Activated CD8-positive, alpha-beta memory T cell treated with anti-CD3 and anti-CD28 coated beads for 4 hours (primary cell): Measurements from ENCODE around the gene C1QTNF2.

Source experiments
- DNase-seq, 2 donors: peaks; one replicate each; pipeline ENCODE4 v3.0.0-alpha.2; 2020; ENCODE audit warnings: low read depth in 2 of 2

Gene C1QTNF2

DNA sequence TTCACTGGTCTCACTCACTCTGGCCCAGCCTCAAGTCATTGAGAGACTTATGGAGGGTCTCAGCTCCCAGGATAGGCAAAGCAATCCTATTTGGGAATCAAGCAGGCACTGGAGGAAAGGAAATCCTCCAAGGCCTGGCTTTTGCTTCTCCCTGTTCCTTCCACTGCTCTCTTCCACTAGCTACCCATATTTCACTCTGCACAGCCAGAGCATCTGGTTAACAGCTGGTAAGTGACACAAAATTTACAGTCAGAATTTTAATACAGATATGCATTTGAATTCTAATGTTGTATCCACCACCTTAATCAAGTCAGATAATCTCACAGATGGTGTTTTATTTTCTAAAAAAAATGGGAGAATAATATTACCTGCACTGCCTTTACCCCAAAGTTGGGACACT lies 868 bp upstream of the C1QTNF2 start:
- DNase-seq = no peak

- no peak for DNase-seq
Measured at GRCh38 chr5:160370713-160371034, 248 bp upstream of the C1QTNF2 start.

GRCh38 chr5:160367885-160368284 lies 2.5 kb downstream of the C1QTNF2 start:
- DNase-seq = no peak

GRCh38 chr5:160367261-160367660 lies 3.2 kb downstream of the C1QTNF2 start:
- DNase-seq = no peak

DNA sequence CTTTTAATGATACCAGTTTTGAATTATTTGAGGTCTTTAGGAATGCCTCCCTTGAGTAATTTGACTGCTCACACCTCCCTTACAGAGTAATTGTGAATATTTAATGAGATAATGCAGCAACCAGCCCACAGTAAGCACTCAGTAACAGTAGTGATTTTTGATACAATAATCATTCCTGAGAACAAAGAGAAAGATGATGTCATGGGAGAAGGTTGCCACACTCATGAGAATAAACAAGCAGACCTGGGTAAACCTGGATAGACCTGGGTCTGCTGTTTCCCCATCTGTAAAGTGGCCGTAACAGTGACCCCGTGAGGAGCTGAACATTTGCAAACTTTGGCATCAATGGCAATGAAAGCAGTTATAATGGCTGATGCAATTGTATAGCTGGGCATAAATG lies 4.2 kb downstream of the C1QTNF2 start:
- DNase-seq = no peak

GRCh38 chr5:160363660-160364395 lies 6.6 kb downstream of the C1QTNF2 start:
- DNase-seq = no peak

DNA sequence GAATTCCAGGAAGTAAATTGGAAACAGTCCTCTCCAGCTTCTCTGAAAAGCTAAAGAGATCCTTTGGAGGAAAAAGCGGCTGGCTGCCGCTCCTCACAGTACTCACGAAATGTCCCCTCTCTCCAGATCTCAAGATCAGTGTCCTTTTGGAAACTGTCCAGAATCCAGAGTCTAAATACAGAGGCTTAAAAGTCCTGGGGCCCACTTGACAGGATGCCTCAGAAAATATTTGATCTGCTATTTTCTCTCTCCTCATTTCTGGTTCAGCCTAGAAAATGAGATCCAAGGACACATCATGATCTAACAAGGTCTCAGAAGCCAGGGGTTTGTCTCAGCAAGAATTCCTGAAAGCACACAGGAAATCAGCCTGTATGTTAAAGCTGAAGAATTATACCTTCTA lies 7.2 kb downstream of the C1QTNF2 start:
- no peak for DNase-seq

DNA sequence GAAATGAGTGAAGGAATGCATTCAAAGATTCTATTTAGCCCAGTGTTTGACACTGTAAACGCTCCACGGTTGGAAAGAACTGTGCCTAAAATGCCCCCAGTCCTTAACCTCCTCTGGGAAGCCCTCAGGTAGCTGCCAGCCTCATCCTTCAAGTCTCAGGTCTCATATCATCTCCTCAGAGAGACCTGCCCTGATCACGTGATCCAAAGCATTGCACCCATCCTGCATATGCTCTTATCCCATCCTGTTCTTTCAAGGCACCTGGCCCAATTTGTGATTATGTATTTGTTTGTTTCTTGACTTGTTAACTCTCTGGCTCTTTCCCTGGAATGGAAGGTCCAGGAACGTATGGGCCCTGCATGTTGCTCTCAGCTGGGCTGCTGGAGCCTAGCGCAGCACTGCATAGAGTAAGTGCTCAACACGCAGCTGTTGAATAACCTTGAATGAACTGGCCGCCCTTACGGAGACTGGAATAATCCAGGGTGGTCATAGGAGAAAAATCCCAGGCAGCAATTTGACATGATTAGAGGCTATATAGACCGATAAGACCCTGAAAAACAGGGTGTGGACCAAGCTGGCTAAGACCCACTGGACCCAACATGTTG lies 8.7 kb downstream of the C1QTNF2 start:
- DNase-seq = no peak

- no peak for DNase-seq
Measured at GRCh38 chr5:160360310-160360709, 10.1 kb downstream of the C1QTNF2 start.

DNA sequence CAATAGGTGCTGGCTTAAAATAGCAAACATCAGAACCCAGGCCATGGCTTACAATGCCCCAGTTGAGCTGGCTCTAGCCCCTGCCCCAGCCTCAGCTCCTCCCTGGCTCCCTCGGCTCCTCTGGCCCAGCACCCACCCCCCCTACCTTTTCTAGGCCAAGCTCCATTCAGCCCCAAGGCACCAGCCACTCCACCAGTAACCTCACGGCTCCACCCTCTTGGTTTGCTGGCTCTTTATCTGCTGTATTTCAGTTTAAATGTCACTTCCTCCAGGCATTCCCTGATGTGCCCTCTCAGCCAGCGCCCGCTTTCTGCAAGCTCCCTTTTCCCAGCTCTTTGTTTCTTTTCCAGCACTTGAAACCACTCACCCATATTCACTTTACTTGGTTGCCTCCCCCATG lies 10.6 kb downstream of the C1QTNF2 start:
- no peak for DNase-seq

DNA sequence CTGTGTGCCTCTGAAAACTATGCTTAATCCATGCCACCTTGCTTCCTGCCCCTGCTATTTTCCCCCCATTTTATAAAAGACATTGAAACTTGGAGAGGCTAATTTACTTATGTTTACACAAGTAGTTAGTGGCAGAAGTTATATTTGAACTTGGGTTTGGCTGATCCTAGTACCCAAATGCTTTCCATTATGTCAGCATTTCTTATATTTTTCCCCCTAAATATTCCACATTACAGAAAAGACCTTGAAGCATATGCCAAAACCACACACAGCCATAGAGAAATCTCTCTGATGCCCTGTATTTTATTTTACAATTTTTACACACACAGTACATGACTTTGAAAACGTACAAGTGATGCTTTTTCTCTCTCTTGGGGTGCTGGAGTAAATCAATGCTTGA lies 11.2 kb downstream of the C1QTNF2 start:
- DNase-seq = no peak

GRCh38 chr5:160357861-160358411 lies 12.5 kb downstream of the C1QTNF2 start:
- DNase-seq = no peak

GRCh38 chr5:160357394-160357793 lies 13.0 kb downstream of the C1QTNF2 start:
- DNase-seq = no peak

GRCh38 chr5:160356550-160357347 lies 13.7 kb downstream of the C1QTNF2 start:
- DNase-seq = no peak

GRCh38 chr5:160354666-160355065 lies 15.8 kb downstream of the C1QTNF2 start:
- DNase-seq = no peak

- DNase-seq = no peak
Measured at GRCh38 chr5:160353379-160353778, 17.0 kb downstream of the C1QTNF2 start.

- no peak for DNase-seq
Measured at GRCh38 chr5:160352308-160352707, 18.1 kb downstream of the C1QTNF2 start.

- no peak for DNase-seq
Measured at GRCh38 chr5:160349935-160350303, 20.5 kb downstream of the C1QTNF2 start.

GRCh38 chr5:160349249-160349934 lies 21.0 kb downstream of the C1QTNF2 start:
- no peak for DNase-seq

GRCh38 chr5:160348080-160348479 lies 22.3 kb downstream of the C1QTNF2 start:
- no peak for DNase-seq

DNA sequence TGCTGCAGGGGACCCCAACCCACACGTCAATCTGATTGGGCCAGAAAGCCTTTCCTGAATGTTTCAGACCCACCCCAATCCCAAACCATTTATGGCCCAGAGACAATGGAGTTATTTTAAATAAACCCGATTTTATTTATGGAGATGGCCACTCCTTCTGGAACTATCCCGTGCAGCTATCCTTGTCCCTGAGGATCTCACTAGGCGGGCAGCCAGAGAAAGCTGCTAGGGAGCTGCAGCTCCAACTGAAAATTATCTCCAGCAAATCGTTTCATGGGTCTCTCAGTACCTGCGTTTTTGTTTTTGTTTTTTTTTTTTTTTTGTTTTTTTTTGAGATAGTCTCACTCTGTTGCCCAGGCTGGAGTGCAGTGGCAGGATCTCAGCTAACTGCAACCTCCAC lies 23.0 kb downstream of the C1QTNF2 start:
- DNase-seq = no peak

DNA sequence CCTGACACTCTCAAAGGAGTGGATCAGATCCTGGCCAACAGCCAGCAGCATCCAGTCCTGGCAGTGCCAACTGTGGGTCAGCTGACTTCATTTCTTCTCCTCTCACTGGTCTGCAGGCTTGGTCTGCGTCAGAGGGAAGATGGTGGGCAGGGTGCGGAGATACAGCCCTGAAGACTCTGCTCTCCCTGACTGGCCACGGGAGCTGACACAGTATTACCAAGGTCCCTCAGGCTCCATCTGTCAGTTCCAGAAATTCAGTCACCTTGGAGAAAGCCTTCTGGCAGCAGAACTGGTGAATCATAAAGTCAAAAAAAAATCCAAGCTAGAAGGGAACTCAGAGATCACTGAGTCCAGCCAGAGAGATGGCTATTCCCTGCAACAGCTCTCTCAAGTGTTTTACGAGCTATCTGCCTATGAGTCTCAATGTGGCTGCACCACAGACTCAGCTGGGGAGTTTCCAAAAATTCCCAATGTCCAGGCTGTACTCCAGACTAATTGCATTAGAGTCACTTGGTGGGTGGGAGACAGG lies 27.9 kb downstream of the C1QTNF2 start:
- no peak for DNase-seq
